ENCODE results near the gene ELOVL3.
"Not testable (repeated sequence)": the region's sequence is repeated elsewhere in the genome, so short reads cannot be mapped to it uniquely, and the experiment has no call there.

Gene ELOVL3

GRCh38 chr10:102229810-102230263, 3.7 kb downstream of the ELOVL3 start:
- peak; percentile 90 to 93 for DNase-seq

GRCh38 chr10:102230264-102230860, 4.3 kb downstream of the ELOVL3 start:
- peak; percentile 61 to 71 for DNase-seq

DNA sequence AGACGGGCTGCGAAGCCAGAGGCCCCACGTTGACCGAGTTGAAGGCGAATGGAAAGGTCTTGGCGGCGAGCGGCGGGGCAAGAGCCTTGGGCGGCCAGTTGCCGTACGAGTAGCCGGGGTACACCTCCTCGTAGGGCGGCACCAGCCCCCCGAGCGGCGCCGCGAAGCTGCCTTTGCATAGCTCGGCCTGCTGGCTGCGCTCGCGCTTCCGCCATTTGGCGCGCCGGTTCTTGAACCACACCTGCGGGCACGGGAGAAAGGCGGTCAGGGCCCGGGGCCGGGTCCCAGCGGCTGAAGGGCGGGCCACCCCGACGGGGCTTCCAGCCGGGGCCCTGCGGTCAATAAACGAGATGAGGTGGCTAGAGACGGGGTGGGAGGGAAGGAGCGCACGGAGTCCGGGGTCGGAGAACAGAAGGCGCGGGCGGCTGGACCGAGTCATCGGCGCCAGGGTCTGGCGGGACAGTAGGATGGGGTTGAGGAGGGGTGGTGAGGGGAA, 4.8 kb downstream of the ELOVL3 start:
- peak; percentile 76 to 79 for DNase-seq

DNA sequence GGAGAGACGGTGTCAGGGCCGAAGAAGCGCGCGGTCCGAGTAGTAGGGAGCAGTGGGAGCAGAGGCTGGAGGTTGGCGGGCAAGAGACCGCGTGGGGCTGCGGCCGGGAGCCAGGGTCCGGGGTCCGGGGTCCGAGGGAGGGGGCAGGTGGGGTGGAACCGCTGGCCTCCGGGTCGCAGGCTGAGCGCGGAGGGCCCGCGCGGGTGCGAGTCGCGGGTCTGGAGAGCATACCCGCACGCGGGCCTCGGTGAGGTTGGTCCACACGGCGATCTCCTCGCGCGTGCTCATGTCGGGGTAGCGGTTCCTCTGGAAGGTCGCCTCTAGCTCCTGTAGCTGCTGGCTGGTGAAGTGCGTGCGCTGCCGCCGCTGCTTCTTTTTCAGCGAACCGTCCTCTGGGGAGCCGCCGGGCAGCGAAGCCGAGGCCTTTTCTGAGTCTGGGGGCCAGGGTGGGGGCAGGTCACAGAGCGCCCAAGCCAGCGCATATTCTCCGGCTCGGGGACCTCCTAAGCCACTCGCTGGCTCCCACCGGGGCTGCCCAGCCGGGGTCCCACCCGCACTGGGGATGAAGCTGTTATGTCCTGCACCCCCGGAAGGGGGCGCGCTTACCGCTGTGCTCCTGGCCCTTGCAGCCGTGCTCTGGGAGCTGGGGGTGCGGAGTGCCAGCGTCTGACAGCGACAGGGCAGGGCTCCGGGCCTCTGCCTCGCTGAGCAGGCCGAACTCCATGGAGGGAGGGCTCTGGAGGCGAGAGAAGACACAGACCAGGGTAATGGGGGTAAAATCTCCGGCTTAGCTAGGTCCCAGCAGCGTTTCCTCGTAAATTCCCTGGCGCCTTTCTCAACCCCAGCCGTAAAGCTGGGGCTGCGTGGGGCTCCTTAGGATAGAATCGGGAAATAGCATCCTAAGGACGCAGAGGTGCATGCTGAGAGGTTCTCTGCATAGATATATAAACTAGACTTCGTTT, 5.5 kb downstream of the ELOVL3 start:
- DNase-seq: peak; percentile 86 to 90

DNA sequence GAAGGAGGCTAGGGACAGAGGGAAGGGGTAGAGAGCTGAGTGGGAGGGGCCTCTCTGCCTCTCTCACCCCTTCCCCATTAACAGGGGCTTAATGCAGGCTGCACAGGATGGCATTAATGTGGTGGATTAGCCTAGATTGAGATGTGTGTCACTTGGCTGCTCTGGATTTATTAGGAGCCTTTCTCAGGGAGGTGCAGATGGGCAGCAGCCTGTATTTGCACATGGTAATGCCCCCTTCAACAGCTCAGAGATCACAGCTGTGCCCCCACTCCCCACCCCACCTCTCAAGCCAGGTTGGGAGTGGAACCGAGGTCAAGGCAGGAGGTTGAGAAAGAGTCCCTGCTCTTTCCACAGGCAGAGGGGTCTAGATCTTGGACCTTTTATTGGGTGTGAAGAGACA, 7.9 kb downstream of the ELOVL3 start:
- DNase-seq: no peak

GRCh38 chr10:102234888-102235597, 8.9 kb downstream of the ELOVL3 start:
- no peak for DNase-seq

DNA sequence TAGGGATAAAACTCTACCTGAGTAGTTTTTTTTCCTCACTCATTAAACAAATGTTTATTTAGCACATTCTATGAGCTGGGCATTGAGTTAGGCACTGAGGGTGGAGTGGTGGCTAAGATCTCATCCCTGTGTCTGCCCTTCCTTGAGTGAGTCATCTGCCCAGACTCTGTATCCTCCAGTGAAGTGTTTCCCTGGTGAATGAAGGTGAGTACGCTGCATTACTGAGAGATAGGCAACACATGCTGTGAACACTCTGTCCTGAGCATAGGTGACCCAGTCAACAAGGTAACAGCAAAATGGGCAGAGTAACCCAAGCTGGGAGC, 9.5 kb downstream of the ELOVL3 start:
- DNase-seq: no peak

DNA sequence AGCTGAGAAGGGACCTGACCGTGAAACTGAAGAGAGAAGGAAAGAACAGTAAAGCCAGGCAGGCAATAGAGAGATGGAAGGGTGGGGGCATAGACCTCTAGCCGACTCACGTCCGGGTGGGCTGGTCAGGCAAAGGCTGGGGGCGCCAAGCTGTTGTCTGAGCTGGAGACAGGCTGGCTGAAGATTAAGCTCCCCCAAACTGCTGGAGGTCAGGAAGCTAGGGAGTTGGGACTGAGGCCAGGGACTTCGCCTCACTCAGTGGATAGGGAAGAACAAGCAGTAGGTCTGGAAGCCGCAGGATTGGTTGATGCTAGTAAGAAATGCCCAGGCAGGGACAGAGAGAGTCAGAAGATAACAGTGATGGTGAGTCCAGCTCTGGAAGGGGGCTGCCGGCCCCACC, 9.9 kb downstream of the ELOVL3 start:
- DNase-seq: no peak

DNA sequence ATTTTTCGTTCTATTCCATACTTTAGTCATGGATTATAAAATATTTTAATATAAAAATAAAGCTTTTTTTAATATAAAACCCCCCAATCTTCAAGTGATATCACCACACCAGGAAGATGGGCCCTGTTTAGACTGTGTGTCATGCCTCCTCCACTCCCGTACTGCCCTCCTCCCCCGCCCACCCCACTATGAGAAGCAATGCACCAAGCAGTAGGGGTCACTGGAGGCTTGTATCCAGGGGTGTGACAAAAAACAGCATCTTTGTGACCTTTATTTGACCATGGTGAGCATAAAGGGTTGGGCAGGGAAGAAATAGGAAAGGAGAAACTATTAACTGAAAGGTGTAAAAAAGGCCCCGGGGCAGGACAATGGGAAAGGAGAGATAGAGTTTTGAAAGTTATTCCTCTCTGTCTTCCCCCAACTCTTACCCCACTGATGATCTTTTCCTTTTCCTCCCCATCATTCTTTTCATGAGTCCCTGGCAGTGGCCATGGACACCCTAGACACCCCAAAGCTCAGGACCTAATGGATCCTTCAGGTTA, 11.7 kb downstream of the ELOVL3 start:
- no peak for DNase-seq

DNA sequence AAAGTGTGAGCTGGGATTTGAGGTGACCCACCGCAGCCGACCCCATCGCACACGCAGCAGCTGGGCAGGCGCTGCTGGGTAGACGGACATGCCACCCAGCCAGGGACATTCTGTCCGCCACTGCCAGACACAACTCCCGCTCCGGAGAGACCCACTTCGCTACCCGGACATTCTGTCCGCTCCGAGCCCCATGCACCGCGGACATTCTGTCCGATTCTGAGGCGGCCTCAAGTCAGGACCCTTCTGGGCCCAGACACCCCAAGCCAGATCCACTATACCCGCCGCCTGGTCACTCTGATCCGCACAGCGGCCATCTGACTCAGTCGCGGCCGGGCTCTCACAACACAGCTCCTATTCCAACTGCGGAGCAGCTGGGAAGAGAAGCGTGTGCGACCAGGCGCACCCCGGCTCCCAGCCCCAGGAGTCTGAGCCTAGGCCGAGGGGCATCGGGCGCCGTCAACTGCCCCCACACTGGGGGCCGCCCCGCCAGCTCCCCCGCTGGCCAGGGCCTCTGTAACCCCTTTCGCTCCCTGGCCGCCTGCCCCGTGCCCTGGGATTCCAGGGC, 14.4 kb downstream of the ELOVL3 start:
- no peak for DNase-seq

DNA sequence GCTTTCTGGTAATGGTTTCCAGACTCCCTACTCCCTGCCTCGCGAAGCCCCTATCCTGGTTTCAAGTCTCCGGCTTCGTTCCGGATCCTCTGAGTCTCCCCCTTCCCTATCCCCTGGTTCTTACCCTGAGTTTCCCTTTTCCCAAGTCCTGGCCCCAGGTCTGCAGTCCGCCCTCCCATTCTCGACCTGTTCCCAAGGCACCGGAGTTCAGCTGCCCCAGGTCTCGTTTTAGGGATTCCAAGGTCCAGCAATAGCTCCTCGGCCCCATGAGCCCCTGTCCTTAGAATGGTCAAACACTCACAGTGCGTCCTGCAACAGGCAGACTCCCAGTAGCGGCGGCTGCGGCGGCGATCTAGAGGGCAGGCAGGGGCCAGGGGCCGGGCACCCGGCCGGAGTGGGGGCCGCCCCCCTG, 14.9 kb downstream of the ELOVL3 start:
- DNase-seq: no peak

DNA sequence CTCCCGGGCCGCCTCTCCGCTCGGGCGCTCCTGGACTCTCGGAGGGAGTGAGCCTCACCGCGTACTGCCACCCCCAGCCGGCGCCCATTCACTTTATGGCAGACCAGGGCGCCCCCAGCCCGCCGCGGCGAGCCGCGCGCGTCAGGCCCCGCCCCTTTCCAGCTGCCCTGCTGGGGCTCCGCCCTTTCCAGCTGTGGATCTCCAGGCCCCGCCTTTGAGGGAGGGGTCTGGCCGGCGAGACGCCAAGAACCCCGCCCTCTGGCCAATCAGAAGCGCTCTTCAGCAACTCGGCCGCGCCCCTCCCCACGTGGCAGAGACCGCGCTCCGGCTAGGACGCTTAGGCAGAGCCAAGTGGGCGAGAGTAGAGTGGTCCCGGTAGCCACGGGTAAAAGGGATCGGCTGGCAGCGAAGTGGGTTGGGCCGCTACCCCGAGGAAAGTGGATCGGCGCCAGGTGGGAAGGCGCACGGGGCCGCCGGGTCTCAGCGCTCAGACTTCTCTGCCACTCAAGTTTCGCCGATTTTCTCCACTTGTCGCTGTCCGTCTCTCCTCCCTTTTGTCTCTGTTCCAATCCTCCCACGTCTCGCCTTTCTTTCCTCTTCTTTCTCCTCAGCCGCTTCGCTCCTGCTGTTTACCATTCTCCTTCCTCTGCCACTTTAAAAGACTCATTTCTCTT, 15.5 kb downstream of the ELOVL3 start, which contains the start of gene PITX3:
TSS of gene PITX3 (minus strand) at position 69 of the 674 bp plus-strand sequence. CDS start 9,432 bp downstream, outside the sequence.
- DNase-seq: peak; percentile 93 to 95

DNA sequence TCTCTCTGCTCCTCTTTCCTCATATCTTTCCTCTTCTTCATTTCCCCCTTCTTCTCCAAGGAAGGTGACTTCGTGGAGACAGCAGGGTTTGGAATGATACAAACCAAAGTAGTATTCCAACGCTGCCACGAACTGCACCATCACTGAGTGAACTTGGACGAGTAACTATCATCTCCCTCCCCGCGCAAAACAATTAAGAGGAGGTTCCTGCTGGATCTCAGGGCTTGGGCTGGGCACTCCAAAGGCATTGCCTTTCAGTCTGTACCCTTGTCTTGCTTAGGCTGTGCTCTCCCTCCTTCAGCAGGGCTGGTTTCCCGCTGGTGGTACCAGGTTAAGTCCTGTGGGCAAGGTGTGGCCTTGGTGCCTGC, 16.0 kb downstream of the ELOVL3 start:
- DNase-seq: no peak

GRCh38 chr10:102243309-102243708, 17.2 kb downstream of the ELOVL3 start:
- DNase-seq: no peak

GRCh38 chr10:102245082-102245931, 19.2 kb downstream of the ELOVL3 start, which contains the start of gene GBF1:
TSS of gene GBF1 (plus strand) at chr10:102245532. CDS start at chr10:102258939, 13,407 bp downstream.
- DNase-seq: peak; percentile 91 to 92

- no peak for DNase-seq
Measured at GRCh38 chr10:102245932-102246251, 19.8 kb downstream of the ELOVL3 start.

DNA sequence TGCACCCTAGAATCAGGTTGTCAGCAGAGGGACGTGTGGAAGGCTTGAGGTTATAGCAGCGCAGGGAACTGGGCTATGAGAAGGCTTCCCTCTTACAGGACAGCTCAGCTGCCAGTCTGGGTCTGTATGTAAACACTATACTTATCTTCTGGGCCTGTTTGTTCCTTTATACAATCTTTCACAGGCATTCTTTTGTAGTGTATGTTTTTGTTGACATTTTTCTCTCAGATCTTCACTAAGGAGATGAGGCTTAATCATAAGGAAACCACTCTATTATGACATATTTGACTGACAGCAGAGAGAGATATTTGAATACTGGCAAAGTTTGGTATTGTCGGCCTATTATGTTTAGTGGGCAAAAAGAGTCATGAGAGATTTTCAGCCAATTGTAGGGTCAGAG, 20.2 kb downstream of the ELOVL3 start:
- no peak for DNase-seq

DNA sequence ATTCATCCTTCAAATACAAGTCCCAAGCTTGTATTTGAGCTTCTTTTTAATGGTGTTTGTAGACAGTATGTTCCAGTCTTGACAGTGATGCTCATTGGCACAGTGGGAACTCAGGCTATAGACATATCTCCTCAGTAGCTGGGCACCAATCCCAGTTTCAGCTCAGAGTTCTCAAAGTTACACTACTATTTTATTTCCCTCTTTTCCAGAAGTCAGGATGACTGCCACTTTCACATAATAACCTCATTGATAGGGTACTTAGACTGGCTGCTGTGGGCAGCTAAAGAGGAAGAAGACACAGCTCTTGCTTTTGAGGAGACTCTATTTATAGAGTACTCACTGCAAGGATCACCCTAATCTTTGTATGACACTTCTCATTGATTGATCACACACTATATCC, 21.6 kb downstream of the ELOVL3 start:
- no peak for DNase-seq

- DNase-seq: not testable (repeated sequence)
Measured at GRCh38 chr10:102252508-102252907, 26.4 kb downstream of the ELOVL3 start.

DNA sequence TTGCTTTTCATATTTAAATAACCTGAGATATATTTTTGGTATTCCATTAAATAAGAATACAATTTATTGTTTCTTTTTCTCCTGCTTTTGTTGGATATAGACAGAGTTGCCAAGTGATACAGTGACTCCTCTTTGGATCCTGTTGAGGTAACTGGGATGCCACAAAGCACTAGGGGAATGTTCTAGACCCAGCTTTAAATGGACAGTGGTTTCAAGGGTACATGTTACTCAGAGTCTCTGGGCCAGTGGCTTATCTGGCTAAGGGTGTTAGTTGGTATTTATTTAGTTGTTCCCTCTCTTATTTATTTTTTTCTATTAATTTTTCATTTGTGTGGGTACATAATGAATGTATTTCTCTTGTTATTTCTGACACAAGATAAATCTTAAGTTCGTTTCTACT, 28.3 kb downstream of the ELOVL3 start:
- no peak for DNase-seq

DNA sequence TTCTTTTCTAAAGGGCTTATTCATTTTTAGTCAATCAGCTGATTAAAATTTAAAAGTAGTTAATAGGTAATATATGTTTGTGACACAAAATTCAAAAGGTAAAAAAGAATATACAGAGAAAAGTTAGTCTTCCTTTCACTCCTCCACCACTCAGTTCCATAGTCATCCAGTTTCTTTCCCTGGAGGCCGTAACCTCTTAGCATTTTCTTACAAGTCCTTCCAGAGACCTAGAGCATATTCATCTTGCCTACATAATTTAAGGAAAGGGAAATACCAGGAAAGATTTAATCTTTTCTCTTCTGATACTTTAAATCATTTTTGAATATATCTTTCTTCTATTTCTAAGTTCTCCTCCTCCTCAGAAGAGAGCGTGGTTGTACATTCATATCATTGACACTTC, 29.3 kb downstream of the ELOVL3 start:
- no peak for DNase-seq

Measured in activated T-cell treated with anti-CD3 and anti-CD28 coated beads, Interleukin-2, amount 50 U/mL, for 48 hours (primary cell).